GM12891 (cell line): ENCODE results near the gene TSHZ2.

Experiments used
- PAX5 ChIP-seq: IDR thresholded peaks from 2 replicates; pipeline ENCODE4 v1.6.1; 2011; ENCODE audit warnings: low read length, moderate library complexity, mild to moderate bottlenecking; ENCODE audit not compliant: insufficient read depth, severe bottlenecking
- POLR2A ChIP-seq: IDR thresholded peaks from 2 replicates; pipeline ENCODE4 v1.6.1; 2011; ENCODE audit warnings: low read depth, low read length, control low read depth
- POLR2AphosphoS5 ChIP-seq: IDR thresholded peaks from 2 replicates; pipeline ENCODE4 v1.6.1; 2011; ENCODE audit warnings: low read depth, low read length, control low read depth
- POU2F2 ChIP-seq: IDR thresholded peaks from 2 replicates; pipeline ENCODE4 v1.6.1; 2011; ENCODE audit warnings: low read depth, mild to moderate bottlenecking, control low read depth, low read length, moderate library complexity
- TAF1 ChIP-seq: IDR thresholded peaks from 2 replicates; pipeline ENCODE4 v1.6.1; 2011; ENCODE audit warnings: low read depth, low read length, control low read depth

GRCh38 chr20:53122853-53123252 lies 150.7 kb downstream of the TSHZ2 start:
- TF ChIP-seq POLR2A (no peak), TAF1 (no peak), POLR2AphosphoS5 (no peak), PAX5 (no peak), POU2F2 (no peak)
